ENCODE results near the gene MCAM. TPM values are rescaled to one million over a fixed set of nuclear protein-coding genes. Genes with fewer than 3 reads are reported as not detected.

Gene MCAM
- total and polyA plus RNA-seq, 2 donors (not counting 1 experiment from before 2014, with no cell fraction given) = 4.8 to 26.3 TPM

DNA sequence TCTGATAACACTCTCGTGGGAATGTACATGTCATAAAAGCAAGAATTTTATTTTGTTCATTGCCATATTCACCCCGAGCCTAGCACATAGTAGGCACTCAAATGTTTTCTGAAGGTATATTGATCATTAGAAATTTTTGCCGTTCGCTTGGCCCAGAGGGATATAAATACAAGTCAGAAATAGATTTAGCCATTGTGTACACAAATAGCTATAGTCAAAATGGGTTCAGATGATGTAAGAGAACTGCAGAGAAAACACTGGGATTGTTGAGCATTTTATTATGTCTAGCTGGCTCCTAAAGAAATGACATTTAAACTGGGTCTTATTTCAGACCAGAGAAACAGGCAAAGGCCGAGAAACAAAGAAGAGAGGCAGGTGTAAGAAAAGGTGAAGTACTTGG is 49.3 kb downstream of the MCAM start:
- Histone ChIP-seq H2AFZ (ENCODE audit: low read length) (no peak overlapping the region), H3K36me3 (ENCODE audit: control insufficient read depth, insufficient read depth, low read length) (no peaks in the 10 kb centered on the region), H3K27me3 (ENCODE audit: control insufficient read depth, insufficient read depth, low read length) (no peaks in the 10 kb centered on the region), H3K9me3 (ENCODE audit: control insufficient read depth, insufficient read depth, low read depth, low read length) (no peaks in the 10 kb centered on the region), H4K20me1 (ENCODE audit: control insufficient read depth, extremely low read depth, insufficient read depth, low read length) (no peaks in the 10 kb centered on the region), H3K79me2 (ENCODE audit: control insufficient read depth, insufficient read depth, low read length) (peaks cover 21% of the 10 kb centered on the region), H3K4me1 (ENCODE audit: control insufficient read depth, extremely low read depth, insufficient read depth, low read length) (peaks cover 2% of the 10 kb centered on the region), H3K4me3 (replicated peaks in 1 of 4; ENCODE audit: control extremely low read depth in 1 of 4, insufficient read depth in 1 of 4, low read depth in 3 of 4, low read length in 4 of 4) (no peak overlapping the region), H3K9ac (ENCODE audit: insufficient read depth, low read length) (no peak overlapping the region), H3K27ac (ENCODE audit: insufficient read depth, low read length) (no peak overlapping the region), H3K4me2 (ENCODE audit: extremely low read depth, insufficient read depth, low read length) (no peak overlapping the region)
- no peak for DNase-seq (ENCODE audit: low read depth in 2 of 2)
- TF ChIP-seq EZH2 (IDR thresholded peaks at IDR 0.05; ENCODE audit: low read length, missing control alignments) = no peak
- TF ChIP-seq, protein P1, sequence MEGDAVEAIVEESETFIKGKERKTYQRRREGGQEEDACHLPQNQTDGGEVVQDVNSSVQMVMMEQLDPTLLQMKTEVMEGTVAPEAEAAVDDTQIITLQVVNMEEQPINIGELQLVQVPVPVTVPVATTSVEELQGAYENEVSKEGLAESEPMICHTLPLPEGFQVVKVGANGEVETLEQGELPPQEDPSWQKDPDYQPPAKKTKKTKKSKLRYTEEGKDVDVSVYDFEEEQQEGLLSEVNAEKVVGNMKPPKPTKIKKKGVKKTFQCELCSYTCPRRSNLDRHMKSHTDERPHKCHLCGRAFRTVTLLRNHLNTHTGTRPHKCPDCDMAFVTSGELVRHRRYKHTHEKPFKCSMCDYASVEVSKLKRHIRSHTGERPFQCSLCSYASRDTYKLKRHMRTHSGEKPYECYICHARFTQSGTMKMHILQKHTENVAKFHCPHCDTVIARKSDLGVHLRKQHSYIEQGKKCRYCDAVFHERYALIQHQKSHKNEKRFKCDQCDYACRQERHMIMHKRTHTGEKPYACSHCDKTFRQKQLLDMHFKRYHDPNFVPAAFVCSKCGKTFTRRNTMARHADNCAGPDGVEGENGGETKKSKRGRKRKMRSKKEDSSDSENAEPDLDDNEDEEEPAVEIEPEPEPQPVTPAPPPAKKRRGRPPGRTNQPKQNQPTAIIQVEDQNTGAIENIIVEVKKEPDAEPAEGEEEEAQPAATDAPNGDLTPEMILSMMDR (conservative IDR thresholded peaks at IDR 0.05 in 1 of 2, IDR thresholded peaks at IDR 0.05 in 1 of 2; ENCODE audit: low read depth in 1 of 2, low read length in 2 of 2) = no peak

DNA sequence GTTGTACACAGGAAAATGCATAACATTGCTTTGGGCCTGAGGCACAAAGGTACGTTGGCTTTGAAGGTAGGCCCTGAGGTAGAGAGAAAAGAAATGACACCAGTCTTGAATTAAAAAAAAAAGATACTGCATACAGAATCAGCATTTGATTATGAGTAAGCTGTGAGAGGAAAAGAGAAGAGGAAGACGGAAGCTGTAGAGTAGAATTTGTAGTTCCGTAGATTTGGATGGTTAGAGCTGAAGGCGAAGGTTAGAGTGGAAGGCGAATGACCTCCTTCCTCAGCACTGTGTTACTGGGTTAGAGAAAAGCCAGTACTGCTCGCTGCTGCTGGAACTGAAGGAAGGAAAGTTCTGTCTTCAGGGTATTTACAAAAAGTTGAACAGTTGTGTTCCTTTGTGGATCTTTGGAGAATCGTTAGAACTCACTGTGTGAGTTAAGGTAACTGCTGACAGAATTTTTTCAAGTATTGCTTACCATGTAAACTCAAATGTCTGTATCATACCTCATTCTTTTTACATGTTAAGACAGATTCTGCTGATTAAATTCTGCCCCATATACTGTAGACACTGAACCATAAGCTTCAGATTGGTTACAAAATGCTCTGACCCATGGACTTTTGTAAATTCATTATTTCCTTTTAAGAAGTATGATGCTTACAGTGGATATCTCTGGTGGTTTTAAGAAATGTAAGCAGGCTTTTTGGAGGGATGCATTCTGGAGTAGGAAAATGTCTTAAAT is 50.2 kb downstream of the MCAM start:
- Histone ChIP-seq H3K4me1 (ENCODE audit: control insufficient read depth, extremely low read depth, insufficient read depth, low read length) (peaks cover 2% of the 10 kb centered on the region), H3K27ac (ENCODE audit: insufficient read depth, low read length) (no peak overlapping the region), H3K27me3 (ENCODE audit: control insufficient read depth, insufficient read depth, low read length) (no peaks in the 10 kb centered on the region), H3K79me2 (ENCODE audit: control insufficient read depth, insufficient read depth, low read length) (peaks cover 21% of the 10 kb centered on the region), H3K4me2 (ENCODE audit: extremely low read depth, insufficient read depth, low read length) (no peak overlapping the region), H4K20me1 (ENCODE audit: control insufficient read depth, extremely low read depth, insufficient read depth, low read length) (no peaks in the 10 kb centered on the region), H3K4me3 (replicated peaks in 1 of 4; ENCODE audit: control extremely low read depth in 1 of 4, insufficient read depth in 1 of 4, low read depth in 3 of 4, low read length in 4 of 4) (no peak overlapping the region), H3K9ac (ENCODE audit: insufficient read depth, low read length) (no peak overlapping the region), H2AFZ (ENCODE audit: low read length) (no peak overlapping the region), H3K9me3 (ENCODE audit: control insufficient read depth, insufficient read depth, low read depth, low read length) (no peaks in the 10 kb centered on the region), H3K36me3 (ENCODE audit: control insufficient read depth, insufficient read depth, low read length) (no peaks in the 10 kb centered on the region)
- no peak for DNase-seq (ENCODE audit: low read depth in 2 of 2)
- TF ChIP-seq EZH2 (IDR thresholded peaks at IDR 0.05; ENCODE audit: low read length, missing control alignments) = no peak

DNA sequence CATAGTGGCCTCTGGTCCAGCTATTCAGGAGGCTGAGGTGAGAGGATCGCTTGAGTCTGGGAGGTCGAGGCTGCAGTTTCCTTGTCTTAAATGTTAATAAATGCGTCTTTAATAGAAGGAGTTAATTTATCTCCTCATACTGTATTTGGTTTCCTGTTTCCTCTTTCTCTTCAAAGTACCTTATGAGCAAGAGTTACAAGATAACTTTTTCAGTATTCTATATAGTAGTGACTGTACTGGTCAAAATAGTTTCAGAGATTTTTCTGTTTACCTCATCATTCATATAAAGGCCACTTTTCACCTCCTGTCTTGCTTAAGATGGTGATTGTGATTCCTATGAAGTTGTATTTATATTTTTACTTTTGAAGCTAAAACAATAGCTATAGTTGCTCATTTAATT is 50.9 kb downstream of the MCAM start:
- H3K9me3 ChIP-seq (ENCODE audit: control insufficient read depth, insufficient read depth, low read depth, low read length) = no peaks in the 10 kb centered on the region
- no peaks in the 10 kb centered on the region for H3K36me3 ChIP-seq (ENCODE audit: control insufficient read depth, insufficient read depth, low read length)
- no peak overlapping the region for H3K27ac ChIP-seq (ENCODE audit: insufficient read depth, low read length)
- no peak overlapping the region for H3K4me2 ChIP-seq (ENCODE audit: extremely low read depth, insufficient read depth, low read length)
- no peak overlapping the region for H2AFZ ChIP-seq (ENCODE audit: low read length)
- no peaks in the 10 kb centered on the region for H3K27me3 ChIP-seq (ENCODE audit: control insufficient read depth, insufficient read depth, low read length)
- peaks cover 24% of the 10 kb centered on the region for H3K79me2 ChIP-seq (ENCODE audit: control insufficient read depth, insufficient read depth, low read length)
- DNase-seq (ENCODE audit: low read depth in 2 of 2) = no peak
- no peak overlapping the region for H3K9ac ChIP-seq (ENCODE audit: insufficient read depth, low read length)
- no peaks in the 10 kb centered on the region for H4K20me1 ChIP-seq (ENCODE audit: control insufficient read depth, extremely low read depth, insufficient read depth, low read length)
- no peak overlapping the region for H3K4me3 ChIP-seq (replicated peaks in 1 of 4; ENCODE audit: control extremely low read depth in 1 of 4, insufficient read depth in 1 of 4, low read depth in 3 of 4, low read length in 4 of 4)
- no peak for TF ChIP-seq EZH2 (IDR thresholded peaks at IDR 0.05; ENCODE audit: low read length, missing control alignments)
- TF ChIP-seq, protein P1 (conservative IDR thresholded peaks at IDR 0.05 in 1 of 2, IDR thresholded peaks at IDR 0.05 in 1 of 2; ENCODE audit: low read depth in 1 of 2, low read length in 2 of 2) = no peak
- H3K4me1 ChIP-seq (ENCODE audit: control insufficient read depth, extremely low read depth, insufficient read depth, low read length) = peaks cover 2% of the 10 kb centered on the region
